Activated CD8-positive, alpha-beta memory T cell treated with anti-CD3 and anti-CD28 coated beads, Interleukin-2, amount 50 U/mL, for 24 hours (primary cell): Measurements from ENCODE around the gene ATXN1L.
"Not testable (repeated sequence)": the region's sequence is repeated elsewhere in the genome, so short reads cannot be mapped to it uniquely, and the experiment has no call there.

Experiments
- DNase-seq: peaks from one replicate; pipeline ENCODE4 v3.0.0-alpha.2; 2020; ENCODE audit errors: extremely low read depth

The ATXN1L gene

GRCh38 chr16:71852158-71852557 is 6.4 kb downstream of the ATXN1L start:
- DNase-seq, result no peak

- DNase-seq, result no peak
Measured at GRCh38 chr16:71852561-71852960, 6.8 kb downstream of the ATXN1L start.

GRCh38 chr16:71853413-71853812 is 7.6 kb downstream of the ATXN1L start:
- DNase-seq, result no peak

- DNase-seq, result no peak
Measured at GRCh38 chr16:71854369-71854948, 8.7 kb downstream of the ATXN1L start.

- DNase-seq, result no peak
Measured at GRCh38 chr16:71855937-71856662, 10.3 kb downstream of the ATXN1L start.

- DNase-seq, result no peak
Measured at GRCh38 chr16:71859762-71860521, 14.2 kb downstream of the ATXN1L start.

- no peak for DNase-seq
Measured at GRCh38 chr16:71863995-71864394, 18.2 kb downstream of the ATXN1L start.

- no peak for DNase-seq
Measured at GRCh38 chr16:71865173-71865863, 19.5 kb downstream of the ATXN1L start.

GRCh38 chr16:71867175-71867574 is 21.4 kb downstream of the ATXN1L start:
- DNase-seq, result not testable (repeated sequence)

GRCh38 chr16:71867939-71868338 is 22.2 kb downstream of the ATXN1L start:
- no peak for DNase-seq

- DNase-seq, result no peak
Measured at GRCh38 chr16:71869089-71869488, 23.3 kb downstream of the ATXN1L start.

- DNase-seq, result no peak
Measured at GRCh38 chr16:71870818-71871217, 25.0 kb downstream of the ATXN1L start.

GRCh38 chr16:71873199-71873598 is 27.4 kb downstream of the ATXN1L start:
- no peak for DNase-seq

GRCh38 chr16:71878911-71879310 is 33.1 kb downstream of the ATXN1L start:
- no peak for DNase-seq

GRCh38 chr16:71880176-71880575 is 34.4 kb downstream of the ATXN1L start:
- DNase-seq, result no peak

- peak; percentile 57 for DNase-seq
Measured at GRCh38 chr16:71882505-71883167, 36.9 kb downstream of the ATXN1L start.

GRCh38 chr16:71883168-71883848 is 37.5 kb downstream of the ATXN1L start:
- no peak for DNase-seq

GRCh38 chr16:71883849-71884638 is 38.3 kb downstream of the ATXN1L start, which contains the start of gene ZNF821:
Gene ZNF821, minus strand, starts transcription at chr16:71884182. Its CDS starts 4,236 bp downstream, at chr16:71879946.
- DNase-seq, result no peak

GRCh38 chr16:71885261-71885650 is 39.5 kb downstream of the ATXN1L start:
- DNase-seq, result no peak

- no peak for DNase-seq
Measured at GRCh38 chr16:71889147-71889546, 43.4 kb downstream of the ATXN1L start.
